ENCODE results near the gene CASP5.
"Not testable (repeated sequence)": the region's sequence is repeated elsewhere in the genome, so short reads cannot be mapped to it uniquely, and the experiment has no call there.

GRCh38 chr11:105034388-105034787 is 11.4 kb upstream of the CASP5 start:
- TF ChIP-seq CTCF (IDR thresholded peaks at IDR 0.05; ENCODE audit: insufficient read depth, low read length, poor library complexity, severe bottlenecking); EZH2phosphoT487 (conservative IDR thresholded peaks at IDR 0.05; ENCODE audit: low read length): not testable (repeated sequence)

Data from SU-DHL-6 (cell line).